GM12878 (cell line): Measurements from ENCODE around the gene TMEM14A.

Source experiments
- BACH1 ChIP-seq: fragments of 450-650 bp; IDR thresholded peaks from 2 replicates; pipeline ENCODE4 v1.6.1; 2017; ENCODE audit warnings: mild to moderate bottlenecking, borderline replicate concordance
- ELK1 ChIP-seq: IDR thresholded peaks from 2 replicates; pipeline ENCODE4 v1.6.1; 2012; ENCODE audit warnings: low read depth, low read length, improper control_type of control experiment
- HCFC1 ChIP-seq: fragments of 150-350 bp; IDR thresholded peaks from 2 replicates; pipeline ENCODE4 v1.6.1; 2014; ENCODE audit warnings: low read length
- NFYB ChIP-seq: IDR thresholded peaks from 2 replicates; pipeline ENCODE4 v1.6.1; 2011; ENCODE audit warnings: low read depth, mild to moderate bottlenecking, low read length, improper control_type of control experiment, moderate library complexity; ENCODE audit not compliant: insufficient read depth
- POLR2A ChIP-seq: IDR thresholded peaks from 2 replicates; pipeline ENCODE4 v1.6.1; 2011; ENCODE audit warnings: low read depth, mild to moderate bottlenecking, low read length
- ZNF24 ChIP-seq: fragments of 450-650 bp; IDR thresholded peaks from 2 replicates; pipeline ENCODE4 v1.6.1; 2017; ENCODE audit warnings: antibody characterized with exemption, mild to moderate bottlenecking
- TF ChIP-seq, protein P1 (sequence below), 3 experiments: IDR thresholded peaks in 2 of 3; conservative IDR thresholded peaks in 1 of 3; 2 replicates each; pipeline ENCODE4 v1.5.1; 2011; ENCODE audit warnings: low read depth in 3 of 3, low read length in 3 of 3, mild to moderate bottlenecking in 3 of 3, control low read depth in 2 of 3, moderate library complexity in 2 of 3, inconsistent platforms in 1 of 3, mixed read lengths in 1 of 3; ENCODE audit not compliant: control insufficient read depth in 2 of 3, insufficient read depth in 1 of 3; ENCODE audit errors: extremely low read depth in 1 of 3

DNA sequence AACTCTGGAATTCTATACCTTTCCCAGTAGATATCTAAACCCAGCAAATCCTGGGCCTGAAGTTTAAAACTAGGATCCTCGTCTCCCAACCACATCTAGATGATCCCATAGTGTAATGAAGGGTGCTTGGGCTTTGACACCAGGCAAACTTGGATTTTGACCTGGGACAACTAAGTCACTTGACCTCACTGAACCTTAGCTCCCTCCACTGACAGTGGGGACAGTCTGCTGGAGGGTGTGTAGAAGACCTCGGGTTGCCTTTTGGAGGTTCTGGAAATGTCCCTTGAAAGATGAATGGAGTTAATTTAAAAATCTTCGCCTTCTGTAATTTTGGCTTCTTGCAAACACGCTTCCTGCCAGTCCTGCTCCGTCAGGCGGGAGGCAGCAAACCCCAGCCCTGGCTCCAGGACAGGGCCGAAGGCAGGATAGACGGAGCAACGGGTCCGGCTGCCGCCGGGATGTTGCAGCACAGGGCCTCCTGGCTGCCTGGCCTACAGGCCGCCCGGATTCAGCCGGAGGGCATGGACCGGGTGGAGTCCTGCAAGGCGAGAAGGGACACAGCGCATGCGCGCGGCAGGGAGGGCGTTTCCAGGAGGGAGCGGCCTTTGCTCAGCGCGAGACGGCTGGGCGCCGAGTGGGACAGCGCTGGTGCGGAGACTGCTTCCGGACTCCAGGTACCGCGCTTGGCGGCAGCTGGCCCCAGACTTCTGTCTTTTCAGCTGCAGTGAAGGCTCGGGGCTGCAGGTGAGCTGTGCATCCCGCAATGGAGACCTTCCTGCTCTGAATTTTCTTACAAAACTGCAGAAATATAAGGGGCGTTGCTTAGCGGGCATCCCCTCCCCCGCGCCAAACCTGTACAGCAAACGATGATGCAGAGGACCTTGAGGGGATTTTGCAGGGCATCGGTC, at the start of gene TMEM14A:
- peak; percentile 28; the same call in 1 of the 2 replicates for TF ChIP-seq BACH1
- no peak for TF ChIP-seq HCFC1
- TF ChIP-seq NFYB: no peak
- TF ChIP-seq ELK1: no peak
- TF ChIP-seq, protein P1, sequence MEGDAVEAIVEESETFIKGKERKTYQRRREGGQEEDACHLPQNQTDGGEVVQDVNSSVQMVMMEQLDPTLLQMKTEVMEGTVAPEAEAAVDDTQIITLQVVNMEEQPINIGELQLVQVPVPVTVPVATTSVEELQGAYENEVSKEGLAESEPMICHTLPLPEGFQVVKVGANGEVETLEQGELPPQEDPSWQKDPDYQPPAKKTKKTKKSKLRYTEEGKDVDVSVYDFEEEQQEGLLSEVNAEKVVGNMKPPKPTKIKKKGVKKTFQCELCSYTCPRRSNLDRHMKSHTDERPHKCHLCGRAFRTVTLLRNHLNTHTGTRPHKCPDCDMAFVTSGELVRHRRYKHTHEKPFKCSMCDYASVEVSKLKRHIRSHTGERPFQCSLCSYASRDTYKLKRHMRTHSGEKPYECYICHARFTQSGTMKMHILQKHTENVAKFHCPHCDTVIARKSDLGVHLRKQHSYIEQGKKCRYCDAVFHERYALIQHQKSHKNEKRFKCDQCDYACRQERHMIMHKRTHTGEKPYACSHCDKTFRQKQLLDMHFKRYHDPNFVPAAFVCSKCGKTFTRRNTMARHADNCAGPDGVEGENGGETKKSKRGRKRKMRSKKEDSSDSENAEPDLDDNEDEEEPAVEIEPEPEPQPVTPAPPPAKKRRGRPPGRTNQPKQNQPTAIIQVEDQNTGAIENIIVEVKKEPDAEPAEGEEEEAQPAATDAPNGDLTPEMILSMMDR (IDR thresholded peaks at IDR 0.05 in 2 of 3, conservative IDR thresholded peaks at IDR 0.05 in 1 of 3; ENCODE audit: control insufficient read depth in 2 of 3, extremely low read depth in 1 of 3, insufficient read depth in 1 of 3, low read depth in 3 of 3, low read length in 3 of 3): no peak
- no peak for TF ChIP-seq ZNF24
- TF ChIP-seq POLR2A: peak; percentile 94
